Measurements from ENCODE around the gene DNAJA3.

DNA sequence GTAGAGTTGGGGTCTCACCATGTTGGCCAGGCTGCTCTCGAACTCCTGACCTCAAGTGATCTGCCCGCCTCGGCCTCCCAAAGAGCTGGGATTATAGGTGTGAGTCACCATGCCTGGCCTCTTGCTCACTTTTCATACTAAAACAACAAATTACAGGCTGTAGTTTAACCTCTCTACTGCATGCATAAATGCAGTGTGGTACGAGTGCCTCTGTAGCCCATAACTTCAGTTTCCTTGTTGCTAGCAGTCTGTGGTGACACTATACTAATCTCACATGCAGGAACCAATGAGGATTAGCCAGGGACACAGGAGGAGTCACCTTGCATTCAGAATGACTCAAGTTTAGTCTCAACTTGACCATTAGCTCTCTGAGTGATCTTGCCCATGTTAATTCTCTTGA, 70.6 kb downstream of the DNAJA3 start:
- TF ChIP-seq, protein P1, sequence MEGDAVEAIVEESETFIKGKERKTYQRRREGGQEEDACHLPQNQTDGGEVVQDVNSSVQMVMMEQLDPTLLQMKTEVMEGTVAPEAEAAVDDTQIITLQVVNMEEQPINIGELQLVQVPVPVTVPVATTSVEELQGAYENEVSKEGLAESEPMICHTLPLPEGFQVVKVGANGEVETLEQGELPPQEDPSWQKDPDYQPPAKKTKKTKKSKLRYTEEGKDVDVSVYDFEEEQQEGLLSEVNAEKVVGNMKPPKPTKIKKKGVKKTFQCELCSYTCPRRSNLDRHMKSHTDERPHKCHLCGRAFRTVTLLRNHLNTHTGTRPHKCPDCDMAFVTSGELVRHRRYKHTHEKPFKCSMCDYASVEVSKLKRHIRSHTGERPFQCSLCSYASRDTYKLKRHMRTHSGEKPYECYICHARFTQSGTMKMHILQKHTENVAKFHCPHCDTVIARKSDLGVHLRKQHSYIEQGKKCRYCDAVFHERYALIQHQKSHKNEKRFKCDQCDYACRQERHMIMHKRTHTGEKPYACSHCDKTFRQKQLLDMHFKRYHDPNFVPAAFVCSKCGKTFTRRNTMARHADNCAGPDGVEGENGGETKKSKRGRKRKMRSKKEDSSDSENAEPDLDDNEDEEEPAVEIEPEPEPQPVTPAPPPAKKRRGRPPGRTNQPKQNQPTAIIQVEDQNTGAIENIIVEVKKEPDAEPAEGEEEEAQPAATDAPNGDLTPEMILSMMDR (conservative IDR thresholded peaks at IDR 0.05; ENCODE audit: low read depth, low read length), result no peak
- TF ChIP-seq EZH2 (IDR thresholded peaks at IDR 0.05; ENCODE audit: borderline replicate concordance, low read depth, low read length, poor library complexity, severe bottlenecking), result no peak
